ENCODE results near the gene PREX1. TPM values are rescaled to one million over a fixed set of nuclear protein-coding genes. Genes with fewer than 3 reads are reported as not detected.
A peak's percentile ranks its signal among the peaks of the same experiment; 100 is the strongest.

Gene PREX1
- total and polyA plus RNA-seq, 12 donors: 10.1 to 85.1 (median 42.9) TPM

DNA sequence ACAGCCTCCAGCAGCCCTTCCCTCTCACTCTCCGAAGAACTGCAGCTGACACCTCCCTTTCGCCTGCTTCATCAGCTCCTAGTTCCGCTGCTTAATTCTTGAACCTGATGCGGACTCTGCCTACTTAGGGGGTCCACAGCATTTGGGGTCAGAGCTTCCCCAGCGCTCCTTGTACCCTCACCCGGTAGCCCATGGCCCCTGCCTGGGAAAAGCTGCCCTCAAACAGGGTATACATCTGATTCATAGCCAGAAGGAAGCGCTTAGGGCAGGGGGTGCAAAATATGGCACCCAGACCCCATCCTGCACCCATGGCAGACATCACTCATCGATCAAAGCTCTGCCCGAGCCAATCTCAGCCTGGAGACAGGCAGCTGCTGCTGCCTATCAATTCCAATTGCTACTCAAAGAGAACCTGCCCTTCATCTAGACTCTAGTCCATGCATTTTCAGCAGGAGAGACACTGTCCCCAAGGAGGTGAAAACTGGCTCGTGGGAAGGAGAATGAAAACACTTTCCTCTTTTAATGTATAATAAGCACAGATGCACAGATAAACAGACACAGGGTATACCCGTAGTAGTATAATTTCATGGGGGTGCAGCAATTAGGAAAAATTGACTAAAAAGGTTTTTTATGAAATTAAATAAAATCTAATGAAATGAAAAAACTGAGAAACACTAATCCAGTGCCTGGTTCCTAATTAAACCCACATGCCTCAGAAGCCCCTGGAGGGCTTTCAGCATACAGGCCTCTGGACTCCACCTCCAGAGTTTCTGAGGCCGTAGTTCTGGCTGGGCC is 194.8 kb downstream of the PREX1 start:
- intact Hi-C loops (cut with DNase I): no loop called here
- no peak overlapping the region for H3K4me3 ChIP-seq
- TF ChIP-seq POLR2A (IDR thresholded peaks at IDR 0.05): no peak
- TF ChIP-seq CTCF (IDR thresholded peaks at IDR 0.05): no peak
- H3K36me3 ChIP-seq (replicated peaks in 1 of 2): peaks cover 0 to 55% of the 10 kb centered on the region in 2 donors
- H3K9me3 ChIP-seq (replicated peaks in 1 of 3): no peaks in the 10 kb centered on the region
- WGBS, 4 donors: 79 to 88% (median 85%) methylated on average over 12 of the region's 12 CpGs
- peaks cover 0 to 7% of the 10 kb centered on the region in 2 donors for H3K4me1 ChIP-seq (replicated peaks in 1 of 2)
- H3K27me3 ChIP-seq: no peaks in the 10 kb centered on the region
- H3K27ac ChIP-seq: no peak overlapping the region
- DNase-seq: no peak

DNA sequence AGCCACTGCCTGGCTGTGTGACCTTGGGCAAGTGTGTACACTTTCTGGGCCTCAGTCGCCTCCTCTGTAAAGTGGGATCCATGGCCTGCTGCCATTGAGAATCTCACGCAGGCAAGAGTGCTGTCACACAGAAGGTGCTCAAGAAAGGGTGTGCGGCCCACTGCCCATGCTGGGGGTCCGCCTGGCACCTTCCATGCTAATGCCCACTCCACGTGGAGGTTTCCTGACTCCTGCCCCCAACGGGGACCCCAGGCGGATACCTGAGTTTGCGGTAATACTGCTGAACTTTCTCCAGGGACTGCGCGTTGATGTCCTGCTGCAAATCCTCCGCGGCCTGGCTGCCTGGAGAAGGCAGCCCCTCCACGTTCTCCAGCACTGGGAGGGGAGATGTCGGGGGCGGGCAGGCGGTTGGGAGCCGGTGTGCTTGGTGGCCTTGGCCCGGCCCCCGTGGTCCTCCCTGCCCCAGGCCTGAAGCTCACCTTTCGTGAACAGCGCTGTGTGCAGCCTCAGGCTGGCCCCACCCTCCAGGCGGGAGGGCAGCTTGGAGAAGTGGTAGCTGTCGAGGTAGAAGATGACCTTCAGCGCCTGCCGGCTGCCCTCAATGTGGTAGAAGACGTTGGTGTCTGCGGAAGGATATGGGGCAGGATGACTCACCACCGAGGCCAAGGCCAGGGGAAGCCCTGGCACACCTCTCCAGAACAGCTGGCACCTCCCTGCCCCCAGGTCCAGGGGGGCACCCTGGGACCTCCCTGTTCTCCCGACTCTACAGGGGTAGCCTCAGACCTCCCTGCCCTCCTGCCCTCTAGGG is 195.6 kb downstream of the PREX1 start:
- Histone ChIP-seq H3K27me3 (no peaks in the 10 kb centered on the region), H3K9me3 (replicated peaks in 1 of 3) (no peaks in the 10 kb centered on the region), H3K36me3 (replicated peaks in 1 of 2) (peaks cover 0 to 55% of the 10 kb centered on the region in 2 donors), H3K4me3 (no peak overlapping the region), H3K27ac (no peak overlapping the region), H3K4me1 (replicated peaks in 1 of 2) (peaks cover 0 to 7% of the 10 kb centered on the region in 2 donors)
- intact Hi-C loops (cut with DNase I): no loop called here
- WGBS, 4 donors: 59 to 79% (median 71%) methylated on average over 22 to 29 of the region's 29 CpGs
- peak in 2 of 7 donors; percentile 46 to 49 for DNase-seq
- TF ChIP-seq CTCF (IDR thresholded peaks at IDR 0.05): no peak
- no peak for TF ChIP-seq POLR2A (IDR thresholded peaks at IDR 0.05)

- TF ChIP-seq CTCF (IDR thresholded peaks at IDR 0.05) (no peak), POLR2A (IDR thresholded peaks at IDR 0.05) (no peak)
- Histone ChIP-seq H3K36me3 (replicated peaks in 1 of 2) (peaks cover 0 to 57% of the 10 kb centered on the region in 2 donors), H3K4me3 (no peak overlapping the region), H3K27me3 (no peaks in the 10 kb centered on the region), H3K27ac (no peak overlapping the region), H3K4me1 (replicated peaks in 1 of 2) (peaks cover 0 to 7% of the 10 kb centered on the region in 2 donors), H3K9me3 (replicated peaks in 1 of 3) (no peaks in the 10 kb centered on the region)
- intact Hi-C loops (cut with DNase I): no loop called here
- no peak for DNase-seq
- WGBS, 4 donors: 92 to 99% (median 94%) methylated on average over 14 to 16 of the region's 16 CpGs
These were observed 196.4 kb downstream of the PREX1 start for GRCh38 chr20:48631114-48632016.

All from adrenal gland (tissue), 12 donors.